CD14-positive monocyte (primary cell): ENCODE data around the gene GPR52. TPM values are rescaled to one million over a fixed set of nuclear protein-coding genes. Genes with fewer than 3 reads are reported as not detected.

ENCODE experiments used
- DNase-seq, 3 donors: peaks; one replicate each; pipeline ENCODE4 v3.0.0-alpha.2; 2011 to 2022
- H2AFZ ChIP-seq: 2 replicates; pipeline ENCODE4 v1.6.0; 2012; ENCODE audit warnings: mild to moderate bottlenecking, low read depth, low read length, inconsistent platforms; ENCODE audit not compliant: insufficient read depth, poor library complexity, severe bottlenecking
- H3K27ac ChIP-seq, 2 donors: 1 replicate in 1 of 2; 2 replicates in 1 of 2; pipeline ENCODE4 v1.5.1; 2012 to 2013; ENCODE audit warnings: low read length in 2 of 2, control low read depth in 1 of 2, inconsistent platforms in 1 of 2, low read depth in 1 of 2, mild to moderate bottlenecking in 1 of 2
- H3K27me3 ChIP-seq, 2 donors: one replicate each; pipeline versions ENCODE4 v1.6.0 to v1.6.1; 2011 to 2013; ENCODE audit warnings: low read length in 2 of 2; ENCODE audit not compliant: control insufficient read depth in 2 of 2, insufficient read depth in 2 of 2
- H3K36me3 ChIP-seq, 2 donors: replicated peaks in 1 of 2; 1 replicate in 1 of 2; 2 replicates in 1 of 2; pipeline versions ENCODE4 v1.5.1 to v1.6.1; 2012 to 2013; ENCODE audit warnings: low read length in 2 of 2, control low read depth in 1 of 2, inconsistent platforms in 1 of 2, mild to moderate bottlenecking in 1 of 2; ENCODE audit not compliant: insufficient read depth in 2 of 2, control insufficient read depth in 1 of 2
- H3K4me1 ChIP-seq, 2 donors: 1 replicate in 1 of 2; 2 replicates in 1 of 2; pipeline versions ENCODE4 v1.5.1 to v1.6.1; 2012 to 2013; ENCODE audit warnings: low read length in 2 of 2, control low read depth in 1 of 2, inconsistent platforms in 1 of 2, mild to moderate bottlenecking in 1 of 2, moderate library complexity in 1 of 2; ENCODE audit not compliant: insufficient read depth in 2 of 2, control insufficient read depth in 1 of 2
- H3K4me2 ChIP-seq: replicated peaks from 2 replicates; pipeline ENCODE3; 2012; ENCODE audit warnings: low read length, moderate library complexity, mild to moderate bottlenecking; ENCODE audit not compliant: poor library complexity, severe bottlenecking; ENCODE audit errors: extremely low read depth
- H3K4me3 ChIP-seq, 3 experiments: fragments of 200-600 bp in 1 of 3; sonication (generic) in 1 of 3; replicated peaks in 1 of 3; 1 replicate in 2 of 3; 2 replicates in 1 of 3; pipeline ENCODE4 v1.5.1; 2011 to 2013; ENCODE audit warnings: low read length in 3 of 3, mild to moderate bottlenecking in 3 of 3, control low read depth in 2 of 3, low read depth in 2 of 3, inconsistent platforms in 1 of 3, moderate library complexity in 1 of 3
- H3K79me2 ChIP-seq: 2 replicates; pipeline ENCODE4 v1.6.0; 2012; ENCODE audit warnings: mild to moderate bottlenecking, control low read depth, inconsistent platforms, low read length, moderate library complexity; ENCODE audit not compliant: insufficient read depth
- H3K9ac ChIP-seq: 2 replicates; pipeline ENCODE4 v1.6.0; 2017; ENCODE audit warnings: low read length, mild to moderate bottlenecking; ENCODE audit not compliant: insufficient read depth, poor library complexity, severe bottlenecking
- H3K9me3 ChIP-seq, 2 donors: replicated peaks in 1 of 2; 1 replicate in 1 of 2; 2 replicates in 1 of 2; pipeline versions ENCODE4 v1.5.1 to v1.6.1; 2012 to 2013; ENCODE audit warnings: low read length in 2 of 2, control low read depth in 1 of 2; ENCODE audit not compliant: control insufficient read depth in 1 of 2, insufficient read depth in 1 of 2
- H4K20me1 ChIP-seq: 2 replicates; pipeline ENCODE4 v1.6.0; 2012; ENCODE audit warnings: mild to moderate bottlenecking, low read length, control low read depth, moderate library complexity; ENCODE audit not compliant: insufficient read depth
- H3K27ac Mint-ChIP-seq, 7 donors: one replicate each; pipeline ENCODE4 v1.8.0; 2020; ENCODE audit warnings: mild to moderate bottlenecking in 7 of 7, mixed read lengths in 7 of 7, moderate library complexity in 6 of 7, inconsistent platforms in 2 of 7
- H3K27me3 Mint-ChIP-seq, 3 donors: one replicate each; pipeline ENCODE4 v1.8.0; 2021 to 2022; ENCODE audit warnings: low read depth in 3 of 3, mild to moderate bottlenecking in 3 of 3, mixed read lengths in 3 of 3, moderate library complexity in 3 of 3, inconsistent platforms in 1 of 3
- H3K36me3 Mint-ChIP-seq, 2 donors: one replicate each; pipeline ENCODE4 v1.8.0; 2020; ENCODE audit warnings: mixed read lengths in 2 of 2, inconsistent platforms in 1 of 2, mild to moderate bottlenecking in 1 of 2
- H3K4me1 Mint-ChIP-seq: one replicate; pipeline ENCODE4 v1.8.0; 2020; ENCODE audit warnings: mild to moderate bottlenecking, mixed read lengths
- H3K4me3 Mint-ChIP-seq, 2 donors: one replicate each; pipeline ENCODE4 v1.8.0; 2020; ENCODE audit warnings: mild to moderate bottlenecking in 2 of 2, mixed read lengths in 2 of 2, moderate library complexity in 1 of 2
- H3K9me3 Mint-ChIP-seq, 7 donors: one replicate each; pipeline ENCODE4 v1.8.0; 2020 to 2022; ENCODE audit warnings: mixed read lengths in 7 of 7, mild to moderate bottlenecking in 6 of 7, moderate library complexity in 6 of 7, inconsistent platforms in 2 of 7
- CTCF ChIP-seq: fragments of 200-600 bp; IDR thresholded peaks from one replicate; pipeline ENCODE4 v1.8.0; 2022; ENCODE audit warnings: antibody characterized with exemption, mild to moderate bottlenecking
- WGBS: methylation state at CpG from one replicate; pipeline ENCODE4 v1.1.5; 2013; ENCODE audit warnings: missing lambda C conversion rate; ENCODE audit not compliant: insufficient coverage; 5-methylcytosine and 5-hydroxymethylcytosine counted together
- intact Hi-C, 2 donors: fragments of 100-400 bp; cut with micrococcal nuclease; formaldehyde crosslinking; loops; one replicate each; pipeline versions ENCODE4 v1.15.0 to v1.15.1; 2023
- polyA plus RNA-seq, 3 donors: library from polyadenylated mRNA; depleted of rRNA in 1 of 3; unstranded in 2 of 3; stranded (reverse) in 1 of 3; fragments of 300-500 nt in 2 of 3; fragments of >200 nt in 1 of 3; fragmentation: Illumina TruSeq in 2 of 3; gene quantifications; 1 replicate in 2 of 3; 2 replicates in 1 of 3; pipeline ENCODE4 v1.2.3, GENCODE V29; 2012 to 2021

GPR52 gene
- polyA plus RNA-seq, 3 donors, result 0.21 TPM; not detected in 2

GRCh38 chr1:174428033-174428432 lies 19.7 kb upstream of the GPR52 start:
- intact Hi-C loops, result no loop called here
- no peaks in the 10 kb centered on the region for H3K79me2 ChIP-seq
- H4K20me1 ChIP-seq, result no peaks in the 10 kb centered on the region
- Mint-ChIP-seq H3K9me3 (no peaks in the 10 kb centered on the region), H3K4me3 (no peak overlapping the region), H3K4me1 (no peaks in the 10 kb centered on the region), H3K27me3 (no peaks in the 10 kb centered on the region), H3K36me3 (no peaks in the 10 kb centered on the region), H3K27ac (no peak overlapping the region)
- no peak overlapping the region for H3K4me2 ChIP-seq
- H3K27ac ChIP-seq, result no peak overlapping the region
- no peak overlapping the region for H2AFZ ChIP-seq
- TF ChIP-seq CTCF, result no peak
- H3K4me1 ChIP-seq, result no peaks in the 10 kb centered on the region
- DNase-seq, result no peak
- no peak overlapping the region for H3K4me3 ChIP-seq
- no CpG with 5 or more reads among the region's 3 CpGs for WGBS
- H3K36me3 ChIP-seq, result no peaks in the 10 kb centered on the region
- no peaks in the 10 kb centered on the region for H3K9me3 ChIP-seq
- no peak overlapping the region for H3K9ac ChIP-seq
- no peaks in the 10 kb centered on the region for H3K27me3 ChIP-seq

GRCh38 chr1:174428739-174429138 lies 19.0 kb upstream of the GPR52 start:
- intact Hi-C loops, result no loop called here
- no peak for DNase-seq
- Histone ChIP-seq H3K4me2 (no peak overlapping the region), H3K27ac (no peak overlapping the region), H3K9ac (no peak overlapping the region), H3K27me3 (no peaks in the 10 kb centered on the region), H3K4me3 (no peak overlapping the region), H3K79me2 (no peaks in the 10 kb centered on the region), H3K36me3 (no peaks in the 10 kb centered on the region), H4K20me1 (no peaks in the 10 kb centered on the region), H2AFZ (no peak overlapping the region), H3K4me1 (no peaks in the 10 kb centered on the region), H3K9me3 (no peaks in the 10 kb centered on the region)
- H3K4me1 Mint-ChIP-seq, result no peaks in the 10 kb centered on the region
- H3K27ac Mint-ChIP-seq, result no peak overlapping the region
- H3K4me3 Mint-ChIP-seq, result no peak overlapping the region
- H3K36me3 Mint-ChIP-seq, result no peaks in the 10 kb centered on the region
- no peaks in the 10 kb centered on the region for H3K9me3 Mint-ChIP-seq
- H3K27me3 Mint-ChIP-seq, result no peaks in the 10 kb centered on the region
- no peak for TF ChIP-seq CTCF
